Right lung (tissue), 5 donors: ENCODE data around the gene RMC1. TPM values are rescaled to one million over a fixed set of nuclear protein-coding genes. Genes with fewer than 3 reads are reported as not detected.

Source experiments
- polyA plus RNA-seq, 5 donors: library from polyadenylated mRNA; unstranded; fragments of 120-200 nt; gene quantifications; one replicate each; pipeline versions ENCODE4 v1.2.1 to v1.2.3, GENCODE V29; 2013; ENCODE audit warnings: inconsistent platforms in 1 of 5, low replicate concordance in 1 of 5; ENCODE audit not compliant: insufficient read length in 5 of 5, insufficient read depth in 1 of 5

The RMC1 gene
- polyA plus RNA-seq, 5 donors: 23.3 to 28.6 (median 24.6) TPM

Other genes with a start within 250 kb of the RMC1 start
- gene RIOK3, start 50.2 kb upstream of the RMC1 start, polyA plus RNA-seq: 10 to 100 TPM; 57.0 to 82.0 (median 66.2) TPM
- gene NPC1, start 83.0 kb downstream of the RMC1 start, polyA plus RNA-seq: 10 to 100 TPM; 18.9 to 28.0 (median 24.3) TPM
- 10 to 100 TPM; 38.0 to 73.8 (median 57.7) TPM for gene ANKRD29, start 159.4 kb downstream of the RMC1 start, polyA plus RNA-seq
- gene LAMA3, start 185.9 kb downstream of the RMC1 start, polyA plus RNA-seq: 100 to 1,000 TPM; 122 to 202 (median 128) TPM